Amniotic epithelial cell (primary cell): Measurements from ENCODE around the gene METTL26.

Source experiments
- DNase-seq: peaks from one replicate; pipeline ENCODE4 v3.0.0-alpha.2; 2010; ENCODE audit warnings: low read depth

The METTL26 gene

GRCh38 chr16:595942-596735 is 40.0 kb downstream of the METTL26 start:
- DNase-seq: no peak

GRCh38 chr16:595094-595528 is 41.0 kb downstream of the METTL26 start:
- DNase-seq: no peak

- DNase-seq: no peak
Measured at GRCh38 chr16:593807-594206, 42.3 kb downstream of the METTL26 start.

- no peak for DNase-seq
Measured at GRCh38 chr16:593406-593805, 42.7 kb downstream of the METTL26 start.

- peak; percentile 54 for DNase-seq
Measured at GRCh38 chr16:592518-593306, 43.4 kb downstream of the METTL26 start.

- no peak for DNase-seq
Measured at GRCh38 chr16:591892-592517, 44.1 kb downstream of the METTL26 start.

GRCh38 chr16:591231-591630 is 44.9 kb downstream of the METTL26 start:
- DNase-seq: no peak

GRCh38 chr16:590815-591200 is 45.3 kb downstream of the METTL26 start:
- no peak for DNase-seq

GRCh38 chr16:590188-590814 is 45.8 kb downstream of the METTL26 start:
- peak; percentile 49 for DNase-seq

GRCh38 chr16:589658-590187 is 46.4 kb downstream of the METTL26 start, which contains the start of gene RAB40C:
Gene RAB40C (plus strand): TSS chr16:590066. CDS start chr16:590292, 226 bp downstream.
- peak; percentile 96 for DNase-seq

- DNase-seq: peak; percentile 89
Measured at GRCh38 chr16:588889-589657, 47.0 kb downstream of the METTL26 start.

GRCh38 chr16:588639-588888 is 47.5 kb downstream of the METTL26 start:
- DNase-seq: peak; percentile 71

- no peak for DNase-seq
Measured at GRCh38 chr16:586645-587590, 49.2 kb downstream of the METTL26 start.

GRCh38 chr16:586047-586644 is 50.0 kb downstream of the METTL26 start:
- peak; percentile 29 for DNase-seq

GRCh38 chr16:585351-585750 is 50.8 kb downstream of the METTL26 start:
- no peak for DNase-seq
